GM12878 (cell line): ENCODE results near the gene PRMT3. TPM values are rescaled to one million over a fixed set of nuclear protein-coding genes. Genes with fewer than 3 reads are reported as not detected.

Source experiments
- ATAC-seq: fragments of 200-7000 bp; cut with Tn5 transposase; 3 replicates; pipeline ENCODE4 v1.9.1; 2020; ENCODE audit warnings: mild to moderate bottlenecking, moderate library complexity
- BruUV-seq: library from RNA; stranded (reverse); fragments of 400-500 nt; replicated peaks from 2 replicates; lab custom pipeline; 2021; lab: Mats Ljungman, UMichigan
- CTCF ChIA-PET: fragments of 300-600 bp; sonication (Branson Sonifier 250); formaldehyde crosslinking; extraction: SDS; loops from one replicate; lab custom pipeline; 2021; ENCODE audit warnings: inconsistent platforms; lab: Yijun Ruan, JAX
- POLR2A ChIA-PET: fragments of 350-600 bp; formaldehyde crosslinking; extraction: SDS; loops from one replicate; lab custom pipeline; 2021; ENCODE audit warnings: inconsistent platforms; lab: Charles Lee
- RAD21 ChIA-PET: fragments of 300-600 bp; sonication (Branson Sonifier 250); formaldehyde crosslinking; loops from one replicate; lab custom pipeline; 2023; ENCODE audit warnings: antibody characterized with exemption; ENCODE audit not compliant: unreplicated experiment; lab: Charles Lee
- SMC1A ChIA-PET: fragments of 300-600 bp; sonication (Branson Sonifier 250); formaldehyde crosslinking; loops from one replicate; lab custom pipeline; 2023; ENCODE audit not compliant: unreplicated experiment, uncharacterized antibody; lab: Charles Lee
- DNase-seq: peaks from one replicate; pipeline ENCODE4 v3.0.0-alpha.2; 2011; ENCODE audit warnings: low read depth, low spot score
- FAIRE-seq: peaks from 3 replicates; lab custom pipeline; 2011; peaks lifted over from hg19 to GRCh38; lab: Jason Lieb, UNC
- H2AFZ ChIP-seq: 2 replicates; pipeline ENCODE4 v1.6.0; 2011; ENCODE audit warnings: low read depth, low read length, control low read depth; ENCODE audit not compliant: control insufficient read depth
- H3K27ac ChIP-seq: 2 replicates; pipeline ENCODE4 v1.5.1; 2011; ENCODE audit warnings: control low read depth; ENCODE audit not compliant: control insufficient read depth, insufficient read depth
- H3K27me3 ChIP-seq, 2 experiments: replicated peaks in 1 of 2; 2 replicates each; pipeline versions ENCODE4 v1.6.0 to v1.6.1; 2011; ENCODE audit warnings: low read length in 1 of 2; ENCODE audit not compliant: control insufficient read depth in 2 of 2, insufficient read depth in 2 of 2
- H3K36me3 ChIP-seq, 2 experiments: 2 replicates each; pipeline ENCODE4 v1.5.1; 2011; ENCODE audit warnings: low read length in 1 of 2; ENCODE audit not compliant: control insufficient read depth in 2 of 2, insufficient read depth in 2 of 2
- H3K4me1 ChIP-seq: 2 replicates; pipeline ENCODE4 v1.6.1; 2011; ENCODE audit warnings: mild to moderate bottlenecking, low read length, moderate library complexity, mixed read lengths; ENCODE audit not compliant: control insufficient read depth, insufficient read depth
- H3K4me2 ChIP-seq: 2 replicates; pipeline ENCODE4 v1.6.0; 2011; ENCODE audit warnings: control low read depth; ENCODE audit not compliant: control insufficient read depth, insufficient read depth
- H3K4me3 ChIP-seq: fragments of 200-600 bp; sonication (generic); 2 replicates; pipeline ENCODE4 v1.5.1; 2016
- H3K79me2 ChIP-seq: 2 replicates; pipeline ENCODE4 v1.6.0; 2011; ENCODE audit warnings: low read length; ENCODE audit not compliant: control insufficient read depth, insufficient read depth
- H3K9ac ChIP-seq: 2 replicates; pipeline ENCODE4 v1.8.0; 2011; ENCODE audit warnings: low read length, control low read depth, mixed read lengths; ENCODE audit not compliant: control insufficient read depth, insufficient read depth
- H3K9me3 ChIP-seq: replicated peaks from 3 replicates; pipeline ENCODE4 v1.5.1; 2011; ENCODE audit warnings: mild to moderate bottlenecking, low read length; ENCODE audit not compliant: control insufficient read depth, insufficient read depth
- H4K20me1 ChIP-seq: 2 replicates; pipeline ENCODE4 v1.6.0; 2011; ENCODE audit not compliant: control insufficient read depth, insufficient read depth
- BHLHE40 ChIP-seq, 2 experiments: fragments of 450-650 bp in 1 of 2; IDR thresholded peaks; 2 replicates each; pipeline ENCODE4 v1.6.1; 2011 to 2017; ENCODE audit warnings: low read depth in 2 of 2, borderline replicate concordance in 1 of 2, improper control_type of control experiment in 1 of 2, low read length in 1 of 2, mild to moderate bottlenecking in 1 of 2
- MLLT1 ChIP-seq: fragments of 450-650 bp; IDR thresholded peaks from 2 replicates; pipeline ENCODE4 v1.6.1; 2016; ENCODE audit warnings: mild to moderate bottlenecking
- RAD51 ChIP-seq: fragments of 450-650 bp; IDR thresholded peaks from 2 replicates; pipeline ENCODE4 v1.6.1; 2016; ENCODE audit warnings: moderate library complexity, mild to moderate bottlenecking, inconsistent platforms
- SREBF1 ChIP-seq: IDR thresholded peaks from 2 replicates; pipeline ENCODE4 v1.6.1; 2012; ENCODE audit warnings: mild to moderate bottlenecking, low read length
- USF1 ChIP-seq: IDR thresholded peaks from 2 replicates; pipeline ENCODE4 v1.6.1; 2011; ENCODE audit warnings: borderline replicate concordance, low read depth, mild to moderate bottlenecking, moderate library complexity, mixed read lengths, low read length; ENCODE audit not compliant: insufficient read depth; ENCODE audit errors: extremely low read length
- WGBS: methylation state at CpG from one replicate; pipeline ENCODE4 v1.1.6; 2016; ENCODE audit warnings: low lambda C conversion rate; ENCODE audit not compliant: insufficient replicate concordance, insufficient coverage; ENCODE audit errors: missing lambda C conversion rate; 5-methylcytosine and 5-hydroxymethylcytosine counted together
- in situ Hi-C: fragments of 300-500 bp; cut with MboI; formaldehyde crosslinking; loops from 9 replicates; pipeline ENCODE4 v1.14.3; 2018; ENCODE audit warnings: mixed read lengths
- intact Hi-C: fragments of 100-400 bp; cut with micrococcal nuclease; formaldehyde crosslinking; loops from one replicate; pipeline ENCODE4 v1.14.2; 2022; ENCODE audit not compliant: unreplicated experiment
- polyA plus RNA-seq, 11 experiments: library from polyadenylated mRNA; depleted of rRNA in 4 of 11; unstranded in 6 of 11; stranded (reverse) in 5 of 11; fragments of >200 nt; fragmentation: Nextera tagmentation in 4 of 11; fragmentation: Illumina TruSeq in 1 of 11; extraction: Ambion mirVana in 4 of 11; extraction: Trizol in 1 of 11; gene quantifications; 1 replicate in 1 of 11; 2 replicates in 10 of 11; pipeline versions ENCODE4 v1.2.1 to v1.2.3, GENCODE V29; 2011 to 2016; ENCODE audit warnings: inconsistent platforms in 2 of 11, missing spikeins in 2 of 11, low read depth in 1 of 11
- total RNA-seq, 4 experiments: library from RNA; depleted of rRNA in 3 of 4; stranded (reverse); fragments of >200 nt in 3 of 4; fragmentation: Illumina TruSeq in 1 of 4; extraction: Trizol in 1 of 4; gene quantifications; 2 replicates each; pipeline versions ENCODE4 v1.2.1 to v1.2.3, GENCODE V29; 2013 to 2021

The PRMT3 gene
- total and polyA plus RNA-seq, 10 of the 15 experiments (the other 5 are each of a cell fraction or from before 2014, with no cell fraction given): 13.9 to 52.1 (median 27.7) TPM

DNA sequence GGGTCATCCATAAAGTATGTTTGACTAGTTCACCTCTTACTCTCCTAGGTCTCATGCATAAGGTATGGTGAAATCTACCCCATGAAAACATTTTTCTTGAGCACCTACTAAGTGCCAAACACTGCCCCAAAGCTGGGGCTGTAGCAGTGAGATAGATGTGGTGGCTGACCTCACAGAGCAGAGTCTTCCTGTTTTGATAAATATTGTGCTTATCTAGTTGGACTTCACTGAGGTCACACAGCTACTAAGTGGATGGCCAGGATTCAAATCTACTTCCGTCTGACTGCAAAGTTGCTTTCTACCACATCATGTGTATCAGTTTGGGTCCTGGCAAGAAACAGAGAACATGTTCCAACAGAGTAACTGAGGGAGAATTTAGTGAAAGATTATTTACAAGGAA lies 30.4 kb upstream of the PRMT3 start:
- SMC1A ChIA-PET: interaction anchor here (1.6 kb wide), 1 partner anchor 405 kb away, joined by 4 read pairs; no protein-coding TSS in a partner anchor
- CTCF ChIA-PET: interaction anchor here (0.5 to 4.5 kb wide), 3 partner anchors 47 to 229 kb away, joined by 3 to 28 read pairs (median 10); no protein-coding TSS in a partner anchor
- no peak for FAIRE-seq
- no peak overlapping the region for H3K4me3 ChIP-seq
- WGBS: 57% methylated on average over 1 of the region's 1 CpG
- H3K27ac ChIP-seq: no peak overlapping the region
- H4K20me1 ChIP-seq: no peaks in the 10 kb centered on the region
- H3K36me3 ChIP-seq: no peaks in the 10 kb centered on the region
- no peak overlapping the region for H2AFZ ChIP-seq
- no TSS peak for BruUV-seq
- no peaks in the 10 kb centered on the region; the same call in 2 of the 3 replicates for H3K9me3 ChIP-seq
- H3K79me2 ChIP-seq: no peaks in the 10 kb centered on the region
- in situ Hi-C loops (loop anchor here (10.0 kb wide), 1 partner anchor 412 kb away; no protein-coding TSS in a partner anchor), intact Hi-C loops (loop anchor here (10.0 kb wide), 1 partner anchor 402 kb away; no protein-coding TSS in a partner anchor)
- no peaks in the 10 kb centered on the region for H3K4me1 ChIP-seq
- DNase-seq: no peak
- RAD21 ChIA-PET: no interaction called here
- no peaks in the 10 kb centered on the region for H3K27me3 ChIP-seq
- ATAC-seq: no peak
- no peak overlapping the region for H3K4me2 ChIP-seq
- POLR2A ChIA-PET: interaction anchor here (0.7 kb wide), 1 partner anchor 215 kb away, joined by 3 read pairs; no protein-coding TSS in a partner anchor
- H3K9ac ChIP-seq: no peak overlapping the region
- TF ChIP-seq MLLT1: no peak

GRCh38 chr11:20360650-20361049 lies 26.9 kb upstream of the PRMT3 start:
- Histone ChIP-seq H3K9ac (no peak overlapping the region), H3K4me1 (peaks cover 7% of the 10 kb centered on the region; the same call in 1 of the 2 replicates), H3K27me3 (no peaks in the 10 kb centered on the region), H3K79me2 (peaks cover 2% of the 10 kb centered on the region), H3K27ac (no peak overlapping the region), H4K20me1 (no peaks in the 10 kb centered on the region), H3K4me2 (no peak overlapping the region), H3K36me3 (no peaks in the 10 kb centered on the region), H3K4me3 (no peak overlapping the region), H2AFZ (peak overlapping the region; percentile 46), H3K9me3 (no peaks in the 10 kb centered on the region; the same call in 2 of the 3 replicates)
- BruUV-seq: no TSS peak
- ChIA-PET POLR2A (no interaction called here), CTCF (interaction anchor here (0.7 to 4.5 kb wide), 4 partner anchors 9 to 232 kb away, joined by 3 to 28 read pairs (median 6); no protein-coding TSS in a partner anchor), RAD21 (interaction anchor here (3.3 kb wide), 1 partner anchor 232 kb away, joined by 9 read pairs; no protein-coding TSS in a partner anchor), SMC1A (interaction anchor here (0.7 to 1.6 kb wide), 2 partner anchors 228 to 642 kb away, joined by 3 to 4 read pairs; no protein-coding TSS in a partner anchor)
- DNase-seq (peak; percentile 21), ATAC-seq (peak; percentile 43), FAIRE-seq (no peak)
- 71% methylated on average over 7 of the region's 7 CpGs for WGBS
- intact Hi-C loops (no loop called here), in situ Hi-C loops (no loop called here)
- peak in 1 of 2 experiments; percentile 22; a peak in 1 of 4 replicates for TF ChIP-seq BHLHE40 (IDR thresholded peaks at IDR 0.05; ENCODE audit: borderline replicate concordance in 1 of 2, low read depth in 2 of 2, low read length in 1 of 2)
- no peak for TF ChIP-seq SREBF1
- peak; percentile 34 for TF ChIP-seq USF1
- peak; percentile 73; the same call in 1 of the 2 replicates for TF ChIP-seq RAD51
